ES-I3 (cell line): Measurements from ENCODE around the gene CSRNP2.

Experiments
- H3K36me3 ChIP-seq: 2 replicates; pipeline ENCODE4 v1.6.1; 2013; ENCODE audit warnings: mild to moderate bottlenecking, low read length, control low read depth, moderate library complexity; ENCODE audit not compliant: insufficient read depth
- H3K4me1 ChIP-seq: 2 replicates; pipeline ENCODE4 v1.6.1; 2013; ENCODE audit warnings: mild to moderate bottlenecking, control low read depth, low read length; ENCODE audit not compliant: insufficient read depth
- H3K9ac ChIP-seq: 2 replicates; pipeline ENCODE4 v1.6.1; 2013; ENCODE audit warnings: low read depth, mild to moderate bottlenecking, low read length, moderate library complexity
- H3K9me3 ChIP-seq: 2 replicates; pipeline ENCODE4 v1.6.1; 2013; ENCODE audit warnings: mild to moderate bottlenecking, low read length, moderate library complexity; ENCODE audit not compliant: control insufficient read depth, insufficient read depth

The CSRNP2 gene, protein sequence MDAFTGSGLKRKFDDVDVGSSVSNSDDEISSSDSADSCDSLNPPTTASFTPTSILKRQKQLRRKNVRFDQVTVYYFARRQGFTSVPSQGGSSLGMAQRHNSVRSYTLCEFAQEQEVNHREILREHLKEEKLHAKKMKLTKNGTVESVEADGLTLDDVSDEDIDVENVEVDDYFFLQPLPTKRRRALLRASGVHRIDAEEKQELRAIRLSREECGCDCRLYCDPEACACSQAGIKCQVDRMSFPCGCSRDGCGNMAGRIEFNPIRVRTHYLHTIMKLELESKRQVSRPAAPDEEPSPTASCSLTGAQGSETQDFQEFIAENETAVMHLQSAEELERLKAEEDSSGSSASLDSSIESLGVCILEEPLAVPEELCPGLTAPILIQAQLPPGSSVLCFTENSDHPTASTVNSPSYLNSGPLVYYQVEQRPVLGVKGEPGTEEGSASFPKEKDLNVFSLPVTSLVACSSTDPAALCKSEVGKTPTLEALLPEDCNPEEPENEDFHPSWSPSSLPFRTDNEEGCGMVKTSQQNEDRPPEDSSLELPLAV

DNA sequence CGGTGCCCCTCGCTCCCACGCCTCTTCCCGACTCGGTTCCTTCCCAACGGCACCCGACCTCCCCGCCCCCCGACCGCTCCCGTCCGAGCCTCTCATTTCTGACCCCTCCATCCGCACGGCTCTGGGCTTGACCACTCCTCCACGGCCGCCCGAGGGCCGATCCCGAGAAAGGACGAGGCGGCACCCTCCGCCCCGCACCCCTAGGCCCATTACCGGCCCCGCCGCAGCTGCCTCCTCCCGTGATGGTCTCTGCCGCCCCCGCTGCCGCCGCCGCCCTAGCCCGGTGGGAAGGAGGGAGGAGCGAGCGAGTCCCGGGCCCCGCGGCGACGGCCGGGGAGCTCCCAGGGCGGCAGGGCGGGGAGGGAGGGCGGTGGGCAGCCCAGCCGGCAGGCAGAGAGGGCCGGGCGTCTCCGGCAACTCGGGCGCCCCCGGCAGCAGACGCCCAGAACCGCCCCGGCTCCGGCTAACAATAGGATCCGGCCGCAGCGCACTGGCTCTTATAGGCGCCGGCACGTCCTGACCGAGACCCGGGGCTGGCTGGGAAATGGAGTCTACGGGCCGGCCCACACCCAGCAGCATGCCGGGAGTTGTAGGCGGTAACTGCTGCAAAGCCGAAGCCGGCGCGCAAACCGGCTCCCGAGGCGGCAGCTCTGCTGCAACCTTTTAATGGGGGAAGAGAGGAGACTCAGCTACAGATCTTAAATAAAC, at the start of gene CSRNP2:
CSRNP2 (minus strand) TSS at position 471 of the 708 bp plus-strand sequence. CDS start 7,035 bp downstream, outside the sequence.
- H3K9me3 ChIP-seq: no peaks in the 10 kb centered on the region
- peak within 1 kb of the TSS; percentile 75 for H3K9ac ChIP-seq
- no peaks in the 10 kb centered on the region for H3K36me3 ChIP-seq
- peaks cover 10% of the 10 kb centered on the region for H3K4me1 ChIP-seq

DNA sequence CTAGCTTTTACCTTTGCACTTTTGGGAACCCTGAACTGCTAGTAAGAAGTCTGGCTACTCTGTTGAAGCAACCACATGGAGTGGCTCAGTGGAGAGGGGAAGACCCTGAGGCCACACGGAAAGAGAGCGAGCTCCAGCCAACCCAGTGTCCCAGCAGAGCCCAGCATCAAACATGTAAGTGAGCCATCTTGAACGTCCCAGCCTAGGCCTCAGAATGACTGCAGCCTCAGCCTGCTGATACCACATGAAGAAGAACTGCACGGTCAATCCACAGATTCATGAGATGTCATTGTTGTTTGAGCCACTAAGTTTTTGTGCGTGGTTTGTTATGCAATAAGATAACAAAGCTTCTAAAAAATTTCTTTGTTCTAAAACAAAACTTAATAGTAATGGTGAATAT, 49.3 kb upstream of the CSRNP2 start:
- Histone ChIP-seq H3K9me3 (no peaks in the 10 kb centered on the region), H3K36me3 (no peaks in the 10 kb centered on the region), H3K4me1 (no peaks in the 10 kb centered on the region), H3K9ac (no peak overlapping the region)

- H3K4me1 ChIP-seq: no peaks in the 10 kb centered on the region
- H3K9me3 ChIP-seq: no peaks in the 10 kb centered on the region
- no peak overlapping the region for H3K9ac ChIP-seq
- no peaks in the 10 kb centered on the region for H3K36me3 ChIP-seq
These were observed 48.5 kb upstream of the CSRNP2 start for GRCh38 chr12:51131745-51132521.

DNA sequence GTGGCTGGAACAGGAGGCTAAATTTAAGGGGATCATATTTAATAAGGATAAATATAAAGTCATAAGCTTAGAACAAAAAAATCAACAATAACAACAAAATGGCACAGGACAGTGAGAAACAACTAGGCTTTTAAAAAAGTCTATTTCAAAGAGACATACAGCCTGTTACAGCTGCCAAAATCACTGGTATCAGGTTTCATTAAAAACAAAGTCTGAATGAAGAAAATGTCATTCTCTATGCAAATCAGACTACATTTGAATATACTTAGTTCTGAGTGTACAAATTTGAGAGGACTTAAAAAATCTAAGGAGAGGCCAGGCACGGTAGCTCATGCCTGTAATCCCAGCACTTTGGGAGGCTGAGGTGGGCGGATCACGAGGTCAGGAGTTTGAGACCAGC, 45.5 kb upstream of the CSRNP2 start:
- Histone ChIP-seq H3K4me1 (no peaks in the 10 kb centered on the region), H3K9ac (no peak overlapping the region), H3K9me3 (no peaks in the 10 kb centered on the region), H3K36me3 (no peaks in the 10 kb centered on the region)

GRCh38 chr12:51127050-51127729, 43.8 kb upstream of the CSRNP2 start:
- Histone ChIP-seq H3K9me3 (no peaks in the 10 kb centered on the region), H3K36me3 (no peaks in the 10 kb centered on the region), H3K4me1 (no peaks in the 10 kb centered on the region), H3K9ac (no peak overlapping the region)

- no peaks in the 10 kb centered on the region for H3K36me3 ChIP-seq
- no peaks in the 10 kb centered on the region for H3K9me3 ChIP-seq
- no peaks in the 10 kb centered on the region for H3K4me1 ChIP-seq
- H3K9ac ChIP-seq: no peak overlapping the region
These were observed 42.9 kb upstream of the CSRNP2 start for GRCh38 chr12:51126297-51126696.

DNA sequence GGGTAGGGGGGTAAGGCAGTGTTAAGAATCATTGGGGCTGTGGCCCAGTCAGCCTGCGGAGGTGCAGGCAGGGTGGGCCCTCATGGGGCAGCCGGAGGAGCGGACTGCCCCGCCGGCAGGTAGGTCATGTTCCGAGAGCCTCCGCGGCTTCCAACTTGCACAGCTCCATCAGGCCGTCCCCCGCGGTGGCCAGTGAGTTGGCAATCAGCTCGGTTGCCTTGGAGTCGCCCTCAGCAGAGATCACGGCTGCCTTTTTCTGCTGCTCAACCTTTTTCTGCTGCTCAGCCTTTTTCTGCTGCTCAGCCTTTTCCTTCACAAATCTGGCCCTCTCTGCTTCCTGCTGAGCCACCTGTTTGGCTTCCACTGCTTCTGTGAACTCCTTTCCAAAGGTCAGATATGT, 41.1 kb upstream of the CSRNP2 start:
- Histone ChIP-seq H3K9ac (no peak overlapping the region), H3K9me3 (no peaks in the 10 kb centered on the region), H3K4me1 (no peaks in the 10 kb centered on the region), H3K36me3 (no peaks in the 10 kb centered on the region)

DNA sequence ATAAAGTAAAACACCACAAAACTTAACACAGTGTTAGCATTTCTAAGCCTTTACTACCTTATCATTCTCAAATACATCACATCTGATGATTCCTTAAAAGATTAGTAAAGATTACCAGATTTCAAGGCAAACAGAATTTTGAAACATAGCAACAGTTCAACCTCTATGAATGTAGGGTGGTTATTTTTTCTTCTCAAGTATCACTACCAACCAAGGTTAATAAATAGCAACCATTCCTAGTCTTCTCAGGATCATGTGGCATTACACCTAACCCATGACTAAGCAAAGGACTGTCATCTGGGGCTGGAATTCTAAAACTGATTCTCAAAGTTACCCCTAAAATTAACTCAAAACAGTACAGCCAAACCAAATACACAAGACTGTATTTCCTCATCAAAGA, 39.4 kb upstream of the CSRNP2 start:
- no peaks in the 10 kb centered on the region for H3K9me3 ChIP-seq
- no peaks in the 10 kb centered on the region for H3K36me3 ChIP-seq
- no peak overlapping the region for H3K9ac ChIP-seq
- no peaks in the 10 kb centered on the region for H3K4me1 ChIP-seq

- Histone ChIP-seq H3K36me3 (no peaks in the 10 kb centered on the region), H3K9me3 (no peaks in the 10 kb centered on the region), H3K9ac (no peak overlapping the region), H3K4me1 (no peaks in the 10 kb centered on the region)
These were observed 35.3 kb upstream of the CSRNP2 start for GRCh38 chr12:51118706-51119105.

DNA sequence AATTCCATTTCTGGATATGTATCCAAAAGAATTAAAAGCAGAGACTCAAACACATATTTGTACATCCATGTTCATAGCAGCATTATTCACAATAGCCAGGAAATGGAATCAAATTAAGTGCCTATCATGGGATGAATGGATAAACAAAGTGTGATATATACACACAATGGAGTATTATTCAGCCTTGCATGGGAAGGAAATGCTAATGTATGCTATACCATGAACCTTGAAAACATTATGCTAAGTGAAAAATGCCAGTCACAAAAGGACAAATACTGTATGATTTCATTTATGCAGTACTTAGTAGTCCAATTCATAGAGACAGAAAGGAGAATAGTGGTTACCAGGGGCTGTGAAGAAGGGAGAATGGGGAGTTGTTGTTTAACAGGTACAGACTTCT, 32.1 kb upstream of the CSRNP2 start:
- no peaks in the 10 kb centered on the region for H3K36me3 ChIP-seq
- no peaks in the 10 kb centered on the region for H3K9me3 ChIP-seq
- H3K9ac ChIP-seq: no peak overlapping the region
- H3K4me1 ChIP-seq: no peaks in the 10 kb centered on the region

DNA sequence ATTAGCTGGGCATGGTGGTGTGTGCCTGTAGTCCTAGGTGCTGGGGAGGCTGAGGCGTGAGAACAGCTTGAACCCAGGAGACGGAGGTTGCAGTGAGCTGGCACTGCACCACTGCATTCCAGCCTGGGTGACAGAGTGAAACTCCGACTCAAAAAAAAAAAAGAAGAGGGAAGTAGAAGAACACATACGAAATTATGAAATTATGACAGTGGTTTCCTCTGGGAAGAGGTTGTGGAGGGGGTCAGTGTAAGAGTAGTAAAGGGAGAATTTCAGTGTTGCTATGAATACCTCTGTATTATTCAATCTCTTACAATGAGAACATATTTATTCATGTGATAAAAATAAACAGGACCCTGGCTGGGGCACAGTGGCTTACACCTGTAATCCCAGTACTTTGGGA, 24.7 kb upstream of the CSRNP2 start:
- H3K4me1 ChIP-seq: no peaks in the 10 kb centered on the region
- H3K9ac ChIP-seq: no peak overlapping the region
- no peaks in the 10 kb centered on the region for H3K9me3 ChIP-seq
- H3K36me3 ChIP-seq: no peaks in the 10 kb centered on the region

GRCh38 chr12:51103977-51104376, 20.6 kb upstream of the CSRNP2 start:
- no peaks in the 10 kb centered on the region for H3K4me1 ChIP-seq
- peaks cover 5% of the 10 kb centered on the region; the same call in 1 of the 2 replicates for H3K36me3 ChIP-seq
- H3K9ac ChIP-seq: no peak overlapping the region
- H3K9me3 ChIP-seq: no peaks in the 10 kb centered on the region

GRCh38 chr12:51098611-51099010, 15.2 kb upstream of the CSRNP2 start:
- Histone ChIP-seq H3K9ac (no peak overlapping the region), H3K4me1 (no peaks in the 10 kb centered on the region), H3K36me3 (peaks cover 21% of the 10 kb centered on the region; the same call in 1 of the 2 replicates), H3K9me3 (no peaks in the 10 kb centered on the region)

- H3K4me1 ChIP-seq: no peaks in the 10 kb centered on the region
- H3K9me3 ChIP-seq: no peaks in the 10 kb centered on the region
- peaks cover 5% of the 10 kb centered on the region; the same call in 1 of the 2 replicates for H3K36me3 ChIP-seq
- no peak overlapping the region for H3K9ac ChIP-seq
These were observed 7.4 kb upstream of the CSRNP2 start for GRCh38 chr12:51090705-51091229.
